ENCODE data around the gene CSNK1E. TPM values are rescaled to one million over a fixed set of nuclear protein-coding genes. Genes with fewer than 3 reads are reported as not detected.

The CSNK1E gene
- total RNA-seq, 1 experiment from 2014 or later = 134 TPM

DNA sequence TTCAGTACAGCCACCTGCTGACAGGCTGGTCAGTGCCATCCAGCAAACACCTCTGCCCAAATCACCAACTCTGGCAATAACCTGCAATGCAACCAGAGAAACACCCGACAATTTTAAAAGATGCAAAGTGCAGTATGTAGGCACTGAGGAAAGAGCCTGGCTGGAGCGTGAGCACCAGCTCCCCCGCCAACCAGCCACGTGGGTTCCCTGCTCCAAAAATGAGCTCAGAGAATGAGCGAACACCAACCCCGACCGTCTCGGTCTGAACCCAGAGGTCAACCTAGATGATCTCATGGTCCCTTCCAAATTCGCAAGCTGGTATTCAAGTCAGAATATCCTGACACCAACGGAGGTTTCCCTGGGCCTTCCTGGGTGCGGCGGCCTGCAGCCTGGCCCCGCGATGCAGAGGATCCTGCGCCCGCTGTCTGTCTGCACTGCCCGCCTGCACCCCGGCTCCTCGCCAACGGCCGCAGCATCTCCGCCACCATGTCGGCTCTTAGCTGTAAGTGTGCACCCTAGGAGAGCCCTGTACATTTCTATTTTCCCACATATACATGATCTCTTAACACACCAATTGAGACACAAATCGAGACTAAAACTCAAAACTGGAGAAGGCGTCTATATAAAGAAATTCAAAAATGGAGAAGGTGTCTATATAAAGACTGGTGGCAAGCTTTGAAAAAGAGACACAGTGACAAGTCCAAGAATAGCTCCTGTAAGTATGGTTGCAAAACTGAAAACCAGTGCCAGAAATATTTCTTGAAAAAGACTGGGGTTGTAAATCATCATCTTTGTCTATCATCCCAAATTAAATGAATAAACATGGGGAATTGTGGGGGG is 67.2 kb downstream of the CSNK1E start:
- no peak for DNase-seq (ENCODE audit: low read depth)

- DNase-seq (ENCODE audit: low read depth) = no peak
Measured at GRCh38 chr22:38249301-38249700, 67.9 kb downstream of the CSNK1E start.

- no peak for DNase-seq (ENCODE audit: low read depth)
Measured at GRCh38 chr22:38248280-38248679, 69.0 kb downstream of the CSNK1E start.

GRCh38 chr22:38247713-38248112 is 69.5 kb downstream of the CSNK1E start:
- DNase-seq (ENCODE audit: low read depth) = no peak

DNA sequence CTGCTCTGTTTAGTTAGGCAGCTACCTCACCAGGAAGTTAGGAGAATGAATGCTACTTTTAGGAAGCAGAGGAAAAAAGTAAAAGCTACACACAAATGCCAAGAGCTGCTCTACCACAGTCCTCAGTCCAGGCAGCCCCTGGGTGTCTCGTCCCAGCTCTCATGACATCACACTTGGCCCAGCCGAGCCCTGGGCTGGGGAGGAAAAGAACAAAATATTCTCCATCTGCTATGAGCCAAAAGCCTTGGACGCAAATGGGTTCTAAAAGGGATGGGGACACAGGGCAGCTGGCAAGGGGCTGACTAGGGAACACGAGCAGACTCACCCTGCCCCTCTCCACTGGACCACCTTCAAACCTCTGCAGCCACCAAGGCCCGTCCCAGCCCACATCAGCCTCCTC is 70.5 kb downstream of the CSNK1E start:
- no peak for DNase-seq (ENCODE audit: low read depth)

- DNase-seq (ENCODE audit: low read depth) = no peak
Measured at GRCh38 chr22:38246046-38246658, 71.1 kb downstream of the CSNK1E start.

- DNase-seq (ENCODE audit: low read depth) = no peak
Measured at GRCh38 chr22:38244106-38244505, 73.1 kb downstream of the CSNK1E start.

DNA sequence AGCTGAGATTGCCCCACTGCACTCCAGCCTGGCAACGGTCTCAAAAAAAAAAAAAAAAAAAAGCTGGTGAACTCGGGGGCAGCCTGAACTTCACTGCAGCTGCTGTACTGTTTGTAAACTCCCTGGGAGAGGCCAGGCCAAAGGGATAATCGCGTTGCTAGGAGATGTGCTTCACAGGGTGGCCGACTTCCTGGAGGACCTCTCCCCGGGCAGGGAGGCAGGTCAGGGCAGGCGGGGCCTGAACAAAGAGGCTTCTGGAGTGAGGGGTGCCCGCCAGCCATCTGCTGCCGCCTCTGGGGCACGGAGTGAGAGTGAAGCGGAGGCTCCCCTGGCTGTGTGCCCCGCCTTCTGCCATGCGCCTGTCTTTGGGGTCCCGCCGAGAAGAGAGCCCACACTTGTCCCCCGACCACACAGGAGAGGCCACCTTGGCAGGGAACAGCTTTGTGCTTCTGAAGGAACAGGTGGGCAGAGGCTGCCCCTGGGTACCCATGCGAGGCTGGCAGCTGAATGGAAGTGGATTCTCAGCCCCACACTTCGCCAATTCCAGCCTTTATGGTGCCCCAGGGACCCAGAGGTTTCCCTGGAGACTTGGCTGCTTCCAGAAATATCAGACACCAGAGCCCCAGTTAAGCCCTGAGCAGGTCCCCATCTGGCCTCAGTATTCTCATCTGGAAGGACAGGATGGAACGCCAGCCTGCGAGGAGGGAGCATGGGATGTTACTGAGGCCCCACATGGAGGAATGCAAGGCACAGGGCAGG is 74.0 kb downstream of the CSNK1E start:
- DNase-seq (ENCODE audit: low read depth) = peak; percentile 92

DNA sequence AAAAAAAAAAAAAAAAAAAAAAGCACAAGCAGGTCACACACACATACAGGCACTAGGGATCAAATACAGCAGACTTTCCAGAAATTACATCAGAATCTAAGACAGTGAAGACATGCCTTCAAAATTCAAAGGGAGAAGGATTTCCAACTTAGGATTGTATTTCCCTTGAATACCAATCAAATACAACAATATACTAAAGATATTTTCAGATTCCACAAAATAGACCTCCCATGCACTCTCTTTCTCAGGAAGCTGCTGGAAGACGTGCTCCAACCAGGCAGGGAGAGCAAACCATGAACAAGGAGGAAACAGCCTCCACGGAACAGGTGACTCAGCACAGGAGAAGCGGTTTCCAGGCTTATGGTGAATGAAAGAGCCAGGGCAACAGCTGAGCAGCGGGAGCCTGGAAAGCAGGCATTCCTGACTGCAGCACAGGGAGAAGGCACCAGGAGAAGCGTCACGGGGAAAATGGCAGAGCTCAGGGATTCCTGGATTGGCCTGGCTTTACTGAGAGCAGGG is 76.4 kb downstream of the CSNK1E start:
- DNase-seq (ENCODE audit: low read depth) = peak; percentile 97

Other genes with a start within 250 kb of the CSNK1E start
- not detected in 2 replicates for gene SLC16A8, start 233.2 kb downstream of the CSNK1E start, total RNA-seq (2014; rRNA removed)
- 0.06 and 0.13 TPM in 2 replicates for gene BAIAP2L2, start 206.7 kb downstream of the CSNK1E start, total RNA-seq (2014; rRNA removed)
- 6.1 and 13.3 TPM in 2 replicates for gene PLA2G6, start 135.6 kb downstream of the CSNK1E start, total RNA-seq (2014; rRNA removed)
- gene MAFF, start 115.4 kb downstream of the CSNK1E start, total RNA-seq (2014; rRNA removed) = 29.3 and 31.7 TPM in 2 replicates
- 61.3 and 70.6 TPM in 2 replicates for gene TMEM184B, start 44.4 kb downstream of the CSNK1E start, total RNA-seq (2014; rRNA removed)
- gene KCNJ4, start 137.8 kb upstream of the CSNK1E start, total RNA-seq (2014; rRNA removed) = not detected in 2 replicates
- 40.0 and 44.8 TPM in 2 replicates for gene KDELR3, start 150.7 kb upstream of the CSNK1E start, total RNA-seq (2014; rRNA removed)
- gene DDX17, start 188.9 kb upstream of the CSNK1E start, total RNA-seq (2014; rRNA removed) = 290 and 312 TPM in 2 replicates

All from LHCN-M2 (cell line).